Ovary (tissue), 9 donors: ENCODE data around the gene SPRED2. TPM values are rescaled to one million over a fixed set of nuclear protein-coding genes. Genes with fewer than 3 reads are reported as not detected.

Experiments used
- DNase-seq, 5 donors: peaks; one replicate each; pipeline ENCODE4 v3.0.0-alpha.2; 2019 to 2020
- H3K27ac ChIP-seq, 2 donors: fragments of 200-600 bp; one replicate each; pipeline versions ENCODE4 v1.5.1 to v1.8.0; 2019 to 2022
- H3K27me3 ChIP-seq: fragments of 200-600 bp; one replicate; pipeline ENCODE4 v1.8.0; 2022
- H3K36me3 ChIP-seq: fragments of 200-600 bp; sonication (generic); one replicate; pipeline ENCODE4 v1.5.1; 2019
- H3K4me1 ChIP-seq: one replicate; pipeline ENCODE4 v1.8.1; 2013; ENCODE audit warnings: mild to moderate bottlenecking, moderate library complexity; ENCODE audit not compliant: insufficient read depth
- H3K4me3 ChIP-seq: fragments of 200-600 bp; sonication (generic); one replicate; pipeline ENCODE4 v1.5.1; 2017
- H3K9me3 ChIP-seq, 2 donors: fragments of 200-600 bp in 1 of 2; sonication (generic) in 1 of 2; one replicate each; pipeline versions ENCODE4 v1.5.1 to v1.8.1; 2013 to 2019; ENCODE audit warnings: mild to moderate bottlenecking in 1 of 2, moderate library complexity in 1 of 2
- CTCF ChIP-seq, 3 donors: fragments of 450-650 bp in 2 of 3; fragments of 200-600 bp in 1 of 3; IDR thresholded peaks; one replicate each; pipeline versions ENCODE4 v1.5.1 to v1.8.0; 2016 to 2022; ENCODE audit warnings: antibody characterized with exemption in 3 of 3, mild to moderate bottlenecking in 1 of 3
- EP300 ChIP-seq: sonication (generic); formaldehyde crosslinking; IDR thresholded peaks from one replicate; pipeline ENCODE4 v1.6.1; 2017; ENCODE audit warnings: antibody characterized with exemption
- POLR2A ChIP-seq: fragments of 450-650 bp; IDR thresholded peaks from one replicate; pipeline ENCODE4 v1.6.1; 2017; ENCODE audit warnings: antibody characterized with exemption, mild to moderate bottlenecking, moderate library complexity
- WGBS, 3 donors: extraction: QIAGEN DNeasy Blood & Tissue Kit in 1 of 3; methylation state at CpG; one replicate each; pipeline versions ENCODE4 v1.1.5 to v1.1.7; 2013 to 2017; 5-methylcytosine and 5-hydroxymethylcytosine counted together
- intact Hi-C, 4 donors: fragments of 100-400 bp; cut with DNase I; formaldehyde crosslinking; loops; one replicate each; pipeline versions ENCODE4 v1.11.0 to v1.15.1; 2022 to 2023
- polyA plus RNA-seq, 2 donors: library from polyadenylated mRNA; stranded (reverse); fragments of 200-250 nt in 1 of 2; fragments of 350-450 nt in 1 of 2; fragmentation: Illumina TruSeq in 1 of 2; extraction: RNeasy Lipid Tissue Mini Kit (QIAGEN cat#74804) in 1 of 2; gene quantifications; one replicate each; pipeline ENCODE4 v1.2.3, GENCODE V29; 2013 to 2014
- total RNA-seq, 7 donors: library from RNA; depleted of rRNA in 2 of 7; stranded (reverse); fragments of >200 nt in 2 of 7; fragmentation: NEBNext Ultra II Directional in 3 of 7; extraction: Animal tissue kit (Norgen Biotek cat#: 25700) in 3 of 7; gene quantifications; one replicate each; pipeline versions ENCODE4 v1.1.0 to v1.2.4, GENCODE V29; 2016 to 2023
- donor health status: DM: no; HTN: no; CAD: no; lungs with moderate emphysema.
- donor health status: DM: no; HTN: no; CAD: no.
- donor health status: Bipolar disorder and iron deficiency.
- donor health status: DM: yes; HTN: yes; CAD: no.
- donor health status: DM: no; HTN: no; CAD: no.
- donor health status: DM: yes; HTN: yes; CAD: no.

SPRED2 gene
- total and polyA plus RNA-seq, 9 donors, result 13.1 to 32.9 (median 17.6) TPM

GRCh38 chr2:65381607-65382051 lies 50.8 kb downstream of the SPRED2 start:
- Histone ChIP-seq H3K4me3 (no peak overlapping the region), H3K36me3 (no peaks in the 10 kb centered on the region), H3K27me3 (no peaks in the 10 kb centered on the region), H3K27ac (no peak overlapping the region), H3K4me1 (peaks cover 14% of the 10 kb centered on the region), H3K9me3 (no peaks in the 10 kb centered on the region)
- DNase-seq, result no peak
- intact Hi-C loops, result no loop called here
- 94 to 96% (median 95%) methylated on average over 5 of the region's 5 CpGs for WGBS, 3 donors
- TF ChIP-seq CTCF (IDR thresholded peaks at IDR 0.05) (no peak), EP300 (no peak), POLR2A (no peak)

- DNase-seq, result no peak
- Histone ChIP-seq H3K4me3 (no peak overlapping the region), H3K27ac (no peak overlapping the region), H3K4me1 (peaks cover 14% of the 10 kb centered on the region), H3K36me3 (no peaks in the 10 kb centered on the region), H3K27me3 (no peaks in the 10 kb centered on the region), H3K9me3 (no peaks in the 10 kb centered on the region)
- intact Hi-C loops, result no loop called here
- TF ChIP-seq CTCF (IDR thresholded peaks at IDR 0.05) (no peak), POLR2A (no peak), EP300 (no peak)
- WGBS, 3 donors, result 82 to 91% (median 87%) methylated on average over 5 of the region's 5 CpGs
Measured at GRCh38 chr2:65380255-65380654, 52.1 kb downstream of the SPRED2 start.

- H3K27ac ChIP-seq, result no peak overlapping the region
- H3K4me1 ChIP-seq, result peaks cover 14% of the 10 kb centered on the region
- TF ChIP-seq POLR2A, result no peak
- no peak for TF ChIP-seq CTCF (IDR thresholded peaks at IDR 0.05)
- no peak for TF ChIP-seq EP300
- intact Hi-C loops, result no loop called here
- 78 to 89% (median 89%) methylated on average over 3 of the region's 3 CpGs for WGBS, 3 donors
- no peaks in the 10 kb centered on the region for H3K36me3 ChIP-seq
- DNase-seq, result no peak
- H3K27me3 ChIP-seq, result no peaks in the 10 kb centered on the region
- no peak overlapping the region for H3K4me3 ChIP-seq
- no peaks in the 10 kb centered on the region for H3K9me3 ChIP-seq
Measured at GRCh38 chr2:65379721-65380171, 52.7 kb downstream of the SPRED2 start.

GRCh38 chr2:65379223-65379622 lies 53.2 kb downstream of the SPRED2 start:
- DNase-seq, result no peak
- no peaks in the 10 kb centered on the region for H3K27me3 ChIP-seq
- no peaks in the 10 kb centered on the region for H3K9me3 ChIP-seq
- H3K4me3 ChIP-seq, result no peak overlapping the region
- no peak for TF ChIP-seq POLR2A
- TF ChIP-seq CTCF (IDR thresholded peaks at IDR 0.05), result no peak
- no peak for TF ChIP-seq EP300
- WGBS, 3 donors, result 90 to 94% (median 90%) methylated on average over 2 of the region's 2 CpGs
- H3K4me1 ChIP-seq, result peaks cover 10% of the 10 kb centered on the region
- intact Hi-C loops, result no loop called here
- no peak overlapping the region for H3K27ac ChIP-seq
- no peaks in the 10 kb centered on the region for H3K36me3 ChIP-seq
